Thyroid gland (tissue), 4 donors: ENCODE data around the gene CTNS.

Source experiments
- POLR2A ChIP-seq, 2 donors: fragments of 450-650 bp; IDR thresholded peaks; one replicate each; pipeline ENCODE4 v1.6.1; 2017; ENCODE audit warnings: antibody characterized with exemption in 2 of 2, mild to moderate bottlenecking in 2 of 2, moderate library complexity in 1 of 2
- TF ChIP-seq, protein P1 (sequence below), 6 experiments: fragments of 200-600 bp in 3 of 6; fragments of 450-650 bp in 3 of 6; sonication (generic) in 3 of 6; IDR thresholded peaks; one replicate each; pipeline ENCODE4 v1.5.1; 2016 to 2019; ENCODE audit warnings: antibody characterized with exemption in 6 of 6, mild to moderate bottlenecking in 2 of 6, inconsistent platforms in 1 of 6, moderate library complexity in 1 of 6

- TF ChIP-seq, protein P1, sequence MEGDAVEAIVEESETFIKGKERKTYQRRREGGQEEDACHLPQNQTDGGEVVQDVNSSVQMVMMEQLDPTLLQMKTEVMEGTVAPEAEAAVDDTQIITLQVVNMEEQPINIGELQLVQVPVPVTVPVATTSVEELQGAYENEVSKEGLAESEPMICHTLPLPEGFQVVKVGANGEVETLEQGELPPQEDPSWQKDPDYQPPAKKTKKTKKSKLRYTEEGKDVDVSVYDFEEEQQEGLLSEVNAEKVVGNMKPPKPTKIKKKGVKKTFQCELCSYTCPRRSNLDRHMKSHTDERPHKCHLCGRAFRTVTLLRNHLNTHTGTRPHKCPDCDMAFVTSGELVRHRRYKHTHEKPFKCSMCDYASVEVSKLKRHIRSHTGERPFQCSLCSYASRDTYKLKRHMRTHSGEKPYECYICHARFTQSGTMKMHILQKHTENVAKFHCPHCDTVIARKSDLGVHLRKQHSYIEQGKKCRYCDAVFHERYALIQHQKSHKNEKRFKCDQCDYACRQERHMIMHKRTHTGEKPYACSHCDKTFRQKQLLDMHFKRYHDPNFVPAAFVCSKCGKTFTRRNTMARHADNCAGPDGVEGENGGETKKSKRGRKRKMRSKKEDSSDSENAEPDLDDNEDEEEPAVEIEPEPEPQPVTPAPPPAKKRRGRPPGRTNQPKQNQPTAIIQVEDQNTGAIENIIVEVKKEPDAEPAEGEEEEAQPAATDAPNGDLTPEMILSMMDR (IDR thresholded peaks at IDR 0.05), result no peak
- no peak for TF ChIP-seq POLR2A (IDR thresholded peaks at IDR 0.05)
Observed at GRCh38 chr17:3688852-3689261, 52.3 kb downstream of the CTNS start.
